ENCODE data around the gene UBE3D. TPM values are rescaled to one million over a fixed set of nuclear protein-coding genes. Genes with fewer than 3 reads are reported as not detected.

Gene UBE3D
- total RNA-seq, 1 experiment from 2014 or later: 10.7 TPM

GRCh38 chr6:82863781-82864180, 201.9 kb downstream of the UBE3D start:
- DNase-seq: no peak
- Mint-ChIP-seq H3K27me3 (ENCODE audit: low read depth) (no peaks in the 10 kb centered on the region), H3K9me3 (peaks cover 3% of the 10 kb centered on the region in 2 experiments; a peak in 4 of 5 replicates), H3K4me1 (no peaks in the 10 kb centered on the region), H3K36me3 (ENCODE audit: insufficient read depth in 1 of 3, low read depth in 3 of 3) (no peaks in the 10 kb centered on the region; a peak in 1 of 7 replicates), H3K4me3 (no peak overlapping the region), H3K27ac (no peak overlapping the region)
- no peaks in the 10 kb centered on the region for H3K27me3 ChIP-seq (ENCODE audit: insufficient read depth, low read length)
- no peak for TF ChIP-seq CTCF (conservative IDR thresholded peaks at IDR 0.05)
- H3K9me3 ChIP-seq (ENCODE audit: control insufficient read depth, low read depth, low read length): no peaks in the 10 kb centered on the region
- no peak overlapping the region for H2AK5ac ChIP-seq (ENCODE audit: insufficient read length, low read length)
- H2BK12ac ChIP-seq (ENCODE audit: insufficient read length, low read depth, low read length): no peak overlapping the region
- H3K23ac ChIP-seq (ENCODE audit: insufficient read length, low read depth, low read length): no peak overlapping the region
- H2BK120ac ChIP-seq (ENCODE audit: low read depth, low read length, poor library complexity, severe bottlenecking): no peak overlapping the region
- no peaks in the 10 kb centered on the region for H3K79me2 ChIP-seq (ENCODE audit: insufficient read depth, low read length)
- H3K4me1 ChIP-seq (ENCODE audit: insufficient read depth, low read length): no peaks in the 10 kb centered on the region
- H4K8ac ChIP-seq (replicated peaks; ENCODE audit: insufficient read length, low read depth, low read length): no peak overlapping the region
- no peak overlapping the region for H2BK20ac ChIP-seq (ENCODE audit: low read depth, low read length, poor library complexity, severe bottlenecking)
- H3K27ac ChIP-seq (ENCODE audit: insufficient read length, low read depth, low read length): no peak overlapping the region
- no peak overlapping the region for H2BK15ac ChIP-seq (ENCODE audit: low read depth, low read length)
- H3K18ac ChIP-seq (ENCODE audit: insufficient read length, low read depth, low read length): no peak overlapping the region
- no peak overlapping the region for H3K9ac ChIP-seq (ENCODE audit: extremely low read depth, insufficient read length, low read length)
- H4K5ac ChIP-seq (ENCODE audit: insufficient read length, low read depth, low read length): no peak overlapping the region
- no peaks in the 10 kb centered on the region for H4K20me1 ChIP-seq (ENCODE audit: control insufficient read depth, insufficient read depth, insufficient read length)
- no peak overlapping the region for H3T11ph ChIP-seq (ENCODE audit: low read length)
- H2AFZ ChIP-seq (ENCODE audit: low read length): no peak overlapping the region
- H3K4me2 ChIP-seq (ENCODE audit: insufficient read depth, insufficient read length, low read length): no peak overlapping the region
- H3K79me1 ChIP-seq (ENCODE audit: insufficient read depth, low read depth, low read length, poor library complexity, severe bottlenecking): no peaks in the 10 kb centered on the region
- no peak overlapping the region for H4K91ac ChIP-seq (ENCODE audit: insufficient read length, low read depth, low read length)
- H3K4ac ChIP-seq (ENCODE audit: low read depth, low read length): no peak overlapping the region
- H3K23me2 ChIP-seq (ENCODE audit: insufficient read length, low read depth, low read length, poor library complexity, severe bottlenecking): no peaks in the 10 kb centered on the region
- no peak overlapping the region for H2BK5ac ChIP-seq (ENCODE audit: insufficient read length, low read length)
- H3K56ac ChIP-seq (ENCODE audit: insufficient read length, low read depth, low read length): no peak overlapping the region
- H3K14ac ChIP-seq (ENCODE audit: insufficient read depth, low read length): no peak overlapping the region

Data from H9 (cell line).